ENCODE results near the gene CERS6.

Gene CERS6

GRCh38 chr2:168814046-168814445 lies 358.0 kb downstream of the CERS6 start:
- ATAC-seq: no peak

GRCh38 chr2:168814939-168815907 lies 359.2 kb downstream of the CERS6 start:
- ATAC-seq: no peak

- no peak for ATAC-seq
These were observed 360.3 kb downstream of the CERS6 start for GRCh38 chr2:168816369-168816768.

GRCh38 chr2:168819050-168819715 lies 363.1 kb downstream of the CERS6 start:
- no peak for ATAC-seq

GRCh38 chr2:168819829-168820489 lies 363.9 kb downstream of the CERS6 start:
- no peak for ATAC-seq

GRCh38 chr2:168821577-168821976 lies 365.5 kb downstream of the CERS6 start:
- no peak for ATAC-seq

- no peak for ATAC-seq
These were observed 365.9 kb downstream of the CERS6 start for GRCh38 chr2:168821992-168822391.
